Measurements from ENCODE around the gene MRPS18C. TPM values are rescaled to one million over a fixed set of nuclear protein-coding genes. Genes with fewer than 3 reads are reported as not detected.

Gene MRPS18C
- total and polyA plus RNA-seq, 2 donors (not counting 3 experiments of a cell fraction or from before 2014, with no cell fraction given), result 22.2 to 64.8 TPM

GRCh38 chr4:83454686-83455085, 1.2 kb upstream of the MRPS18C start:
- ChIA-PET POLR2A (interaction anchor here (1.1 kb wide), 1 partner anchor 172 kb away, joined by 3 read pairs; no protein-coding TSS in a partner anchor), CTCF (interaction anchor here (0.5 to 4.6 kb wide), 5 partner anchors 11 to 173 kb away, joined by 3 to 37 read pairs (median 11); partner anchors contain the start of gene COQ2)
- no peaks in the 10 kb centered on the region for H3K27me3 ChIP-seq (ENCODE audit: control insufficient read depth in 2 of 2, insufficient read depth in 2 of 2, low read length in 2 of 2)
- H3K36me3 ChIP-seq (ENCODE audit: control insufficient read depth in 2 of 2, extremely low read depth in 1 of 2, insufficient read depth in 2 of 2, low read length in 2 of 2), result peaks cover 2 to 5% of the 10 kb centered on the region in 2 experiments
- DNase-seq (ENCODE audit: low read depth, low spot score) (no peak), FAIRE-seq (no peak)
- H3K9me3 ChIP-seq (replicated peaks; ENCODE audit: control insufficient read depth, insufficient read depth, low read length), result no peaks in the 10 kb centered on the region
- H3K9me1 ChIP-seq (replicated peaks; ENCODE audit: control insufficient read depth, extremely low read depth, insufficient read depth, low read length), result no peaks in the 10 kb centered on the region
- TF ChIP-seq POLR2AphosphoS5 (IDR thresholded peaks at IDR 0.05; ENCODE audit: insufficient read depth, low read depth, low read length), result no peak
- TF ChIP-seq CTCF (IDR thresholded peaks at IDR 0.05; ENCODE audit: extremely low read depth in 1 of 2, insufficient read depth in 1 of 2, low read depth in 1 of 2, low read length in 2 of 2), result no peak
- no peak for TF ChIP-seq FOS (IDR thresholded peaks at IDR 0.05; ENCODE audit: borderline replicate concordance, insufficient read depth, low read length)
- no peak for TF ChIP-seq MYC (IDR thresholded peaks at IDR 0.05; ENCODE audit: low read depth, low read length)
- no peak for TF ChIP-seq EZH2 (IDR thresholded peaks at IDR 0.05; ENCODE audit: borderline replicate concordance, low read depth, low read length, severe bottlenecking)
- TF ChIP-seq POLR2A (IDR thresholded peaks at IDR 0.05; ENCODE audit: low read depth, low read length), result no peak
- no peak for TF ChIP-seq JUN (IDR thresholded peaks at IDR 0.05; ENCODE audit: borderline replicate concordance, insufficient read depth, insufficient read length, low read depth)
- TF ChIP-seq MAX (IDR thresholded peaks at IDR 0.05; ENCODE audit: insufficient read depth, insufficient read length), result no peak
- TF ChIP-seq GATA2 (IDR thresholded peaks at IDR 0.05; ENCODE audit: insufficient read depth, insufficient read length, low read depth, low read length), result no peak
- peak overlapping the region; percentile 41 to 94 (median 59) for H3K4me3 ChIP-seq (replicated peaks in 1 of 3; ENCODE audit: insufficient read depth in 1 of 3, low read depth in 1 of 3, low read length in 3 of 3)
- peak overlapping the region; percentile 97 for H3K4me2 ChIP-seq (ENCODE audit: insufficient read depth, low read length)
- intact Hi-C loops (cut with micrococcal nuclease) (loop anchor here (1.0 to 10.0 kb wide), 7 partner anchors 31 to 556 kb away; partner anchors contain the start of genes ABRAXAS1, COPS4 and COQ2), dilution Hi-C loops (cut with MboI; ENCODE audit: extremely low pct_ligation_motif_present, low sequenced_read_pairs) (no loop called here)
- peaks cover 20% of the 10 kb centered on the region for H3K4me1 ChIP-seq (ENCODE audit: control insufficient read depth, extremely low read depth, insufficient read depth, low read length)
- peak overlapping the region; percentile 43 for H2AFZ ChIP-seq (ENCODE audit: low read depth, low read length)
- peak overlapping the region; percentile 96 for H3K9ac ChIP-seq (replicated peaks; ENCODE audit: extremely low read depth, insufficient read depth, low read length)
- peak overlapping the region; percentile 88 for H3K27ac ChIP-seq (ENCODE audit: insufficient read depth, low read depth, low read length)
- H3K79me2 ChIP-seq (ENCODE audit: control insufficient read depth, insufficient read depth, low read length), result peaks cover 45% of the 10 kb centered on the region
- H4K20me1 ChIP-seq (replicated peaks; ENCODE audit: control insufficient read depth, extremely low read depth, insufficient read depth, low read length), result no peaks in the 10 kb centered on the region
- no TSS peak for BruUV-seq (replicated peaks)

Measured in endothelial cell of umbilical vein (primary cell).